ENCODE results near the gene ETS1. TPM values are rescaled to one million over a fixed set of nuclear protein-coding genes. Genes with fewer than 3 reads are reported as not detected.

Gene ETS1
- total RNA-seq, 4 donors from 2014 or later, result 23.6 to 56.7 (median 29.2) TPM

DNA sequence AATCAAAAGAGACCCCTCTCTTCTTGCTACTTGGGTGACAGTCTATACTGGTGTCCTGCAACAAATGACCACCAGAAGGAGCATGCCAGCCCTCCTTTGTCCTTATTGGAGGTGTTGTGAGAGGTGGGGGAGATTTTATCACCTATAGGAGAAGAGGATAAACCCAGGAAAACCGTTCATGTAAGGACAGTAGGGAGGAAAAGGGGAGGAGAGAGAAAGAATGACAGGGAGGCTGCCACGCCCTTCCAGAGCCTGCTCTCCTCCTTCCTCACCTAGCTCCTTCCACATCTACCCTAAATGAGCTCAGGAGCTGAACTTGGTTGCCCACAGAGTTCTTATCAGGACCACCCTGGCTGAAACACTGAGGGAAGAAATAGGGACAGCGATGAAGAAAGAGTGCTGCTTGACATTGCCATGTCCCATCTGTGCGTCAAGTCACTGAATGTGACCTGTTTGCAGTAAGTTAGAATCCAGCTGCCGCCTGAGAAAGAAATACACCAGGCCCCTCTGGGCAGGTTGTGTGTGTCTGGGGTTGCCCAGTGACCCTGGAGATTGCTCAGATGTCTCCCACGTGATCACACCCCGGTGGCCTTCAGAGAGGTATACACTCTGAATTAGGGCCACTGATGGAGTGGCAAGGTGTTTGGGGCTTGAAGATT lies 40.4 kb upstream of the ETS1 start:
- WGBS, 2 donors (ENCODE audit: low coverage in 1 of 2), result 88% methylated on average over 7 of the region's 7 CpGs; no CpG with 5 or more reads in 1 of the 2 donors
- Histone ChIP-seq H3K27me3 (no peaks in the 10 kb centered on the region), H3K27ac (peak overlapping the region in 2 of 4 donors; percentile 3 to 20), H3K4me3 (no peak overlapping the region), H3K36me3 (no peaks in the 10 kb centered on the region), H3K9me3 (no peaks in the 10 kb centered on the region), H3K4me1 (peaks cover 0 to 38% (median 10%) of the 10 kb centered on the region in 4 donors)
- in situ Hi-C loops (cut with MboI; ENCODE audit: low pct_ligation_motif_present in 1 of 4, low pct_unique_long_range_greater_than_20kb in 1 of 4, low sequenced_read_pairs in 3 of 4), result loop anchor here in 3 of 4 donors (5.0 to 25.0 kb wide), 4 partner anchors 210 to 590 kb away; no protein-coding TSS in a partner anchor
- intact Hi-C loops (cut with DNase I; ENCODE audit: low total_unique reads), result no loop called here
- no peak for DNase-seq
- TF ChIP-seq POLR2A (IDR thresholded peaks at IDR 0.05) (no peak), EP300 (IDR thresholded peaks at IDR 0.05; ENCODE audit: low read depth) (no peak), POLR2AphosphoS5 (IDR thresholded peaks at IDR 0.05) (no peak)
- TF ChIP-seq, protein P1, sequence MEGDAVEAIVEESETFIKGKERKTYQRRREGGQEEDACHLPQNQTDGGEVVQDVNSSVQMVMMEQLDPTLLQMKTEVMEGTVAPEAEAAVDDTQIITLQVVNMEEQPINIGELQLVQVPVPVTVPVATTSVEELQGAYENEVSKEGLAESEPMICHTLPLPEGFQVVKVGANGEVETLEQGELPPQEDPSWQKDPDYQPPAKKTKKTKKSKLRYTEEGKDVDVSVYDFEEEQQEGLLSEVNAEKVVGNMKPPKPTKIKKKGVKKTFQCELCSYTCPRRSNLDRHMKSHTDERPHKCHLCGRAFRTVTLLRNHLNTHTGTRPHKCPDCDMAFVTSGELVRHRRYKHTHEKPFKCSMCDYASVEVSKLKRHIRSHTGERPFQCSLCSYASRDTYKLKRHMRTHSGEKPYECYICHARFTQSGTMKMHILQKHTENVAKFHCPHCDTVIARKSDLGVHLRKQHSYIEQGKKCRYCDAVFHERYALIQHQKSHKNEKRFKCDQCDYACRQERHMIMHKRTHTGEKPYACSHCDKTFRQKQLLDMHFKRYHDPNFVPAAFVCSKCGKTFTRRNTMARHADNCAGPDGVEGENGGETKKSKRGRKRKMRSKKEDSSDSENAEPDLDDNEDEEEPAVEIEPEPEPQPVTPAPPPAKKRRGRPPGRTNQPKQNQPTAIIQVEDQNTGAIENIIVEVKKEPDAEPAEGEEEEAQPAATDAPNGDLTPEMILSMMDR (IDR thresholded peaks at IDR 0.05), result no peak

GRCh38 chr11:128626913-128627665 lies 39.7 kb upstream of the ETS1 start:
- TF ChIP-seq EP300 (IDR thresholded peaks at IDR 0.05; ENCODE audit: low read depth) (no peak), POLR2A (IDR thresholded peaks at IDR 0.05) (no peak), POLR2AphosphoS5 (IDR thresholded peaks at IDR 0.05) (no peak)
- TF ChIP-seq, protein P1 (IDR thresholded peaks at IDR 0.05), result no peak
- Histone ChIP-seq H3K36me3 (no peaks in the 10 kb centered on the region), H3K27ac (peak overlapping the region in 1 of 4 donors; percentile 3), H3K27me3 (no peaks in the 10 kb centered on the region), H3K4me1 (peaks cover 0 to 38% (median 10%) of the 10 kb centered on the region in 4 donors), H3K4me3 (no peak overlapping the region), H3K9me3 (no peaks in the 10 kb centered on the region)
- 71 to 95% methylated on average over 2 to 16 of the region's 16 CpGs for WGBS, 2 donors (ENCODE audit: low coverage in 1 of 2)
- intact Hi-C loops (cut with DNase I; ENCODE audit: low total_unique reads) (no loop called here), in situ Hi-C loops (cut with MboI; ENCODE audit: low pct_ligation_motif_present in 1 of 4, low pct_unique_long_range_greater_than_20kb in 1 of 4, low sequenced_read_pairs in 3 of 4) (loop anchor here in 3 of 4 donors (5.0 to 25.0 kb wide), 4 partner anchors 210 to 590 kb away; no protein-coding TSS in a partner anchor)
- DNase-seq, result no peak

DNA sequence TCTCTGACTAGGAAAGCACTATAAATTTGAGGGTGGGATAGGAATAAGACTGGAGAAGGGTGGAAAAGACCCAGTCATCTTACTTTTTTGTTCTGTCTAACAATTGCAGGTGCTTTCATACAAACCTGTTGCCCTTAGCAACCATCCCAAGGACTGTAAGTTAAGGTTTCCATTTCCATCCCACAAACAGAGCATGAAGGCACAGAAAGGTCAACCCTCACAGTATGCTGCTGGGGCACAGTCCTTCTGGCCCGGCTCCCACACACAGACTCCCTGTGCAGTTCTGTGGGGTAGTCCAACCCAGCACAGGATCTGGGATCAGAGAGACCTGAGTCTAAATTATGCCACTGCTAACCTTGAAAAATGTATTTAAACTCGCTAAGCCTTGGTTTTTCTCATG lies 38.4 kb upstream of the ETS1 start:
- intact Hi-C loops (cut with DNase I; ENCODE audit: low total_unique reads) (no loop called here), in situ Hi-C loops (cut with MboI; ENCODE audit: low pct_ligation_motif_present in 1 of 4, low pct_unique_long_range_greater_than_20kb in 1 of 4, low sequenced_read_pairs in 3 of 4) (loop anchor here in 3 of 4 donors (5.0 to 25.0 kb wide), 4 partner anchors 212 to 588 kb away; no protein-coding TSS in a partner anchor)
- Histone ChIP-seq H3K36me3 (no peaks in the 10 kb centered on the region), H3K9me3 (no peaks in the 10 kb centered on the region), H3K4me1 (peaks cover 0 to 34% (median 9%) of the 10 kb centered on the region in 4 donors), H3K4me3 (no peak overlapping the region), H3K27me3 (no peaks in the 10 kb centered on the region), H3K27ac (peak overlapping the region; percentile 41 to 55 (median 48))
- DNase-seq, result no peak
- 89% methylated on average over 1 to 2 of the region's 2 CpGs for WGBS, 2 donors (ENCODE audit: low coverage in 1 of 2)
- TF ChIP-seq, protein P1 (IDR thresholded peaks at IDR 0.05), result no peak
- no peak for TF ChIP-seq POLR2AphosphoS5 (IDR thresholded peaks at IDR 0.05)

GRCh38 chr11:128625326-128625725 lies 38.0 kb upstream of the ETS1 start:
- Histone ChIP-seq H3K27me3 (no peaks in the 10 kb centered on the region), H3K4me1 (peaks cover 0 to 32% (median 5%) of the 10 kb centered on the region in 4 donors), H3K4me3 (no peak overlapping the region), H3K9me3 (no peaks in the 10 kb centered on the region), H3K27ac (peak overlapping the region; percentile 41 to 55 (median 48)), H3K36me3 (no peaks in the 10 kb centered on the region)
- in situ Hi-C loops (cut with MboI; ENCODE audit: low pct_ligation_motif_present in 1 of 4, low pct_unique_long_range_greater_than_20kb in 1 of 4, low sequenced_read_pairs in 3 of 4), result loop anchor here in 3 of 4 donors (5.0 to 25.0 kb wide), 4 partner anchors 212 to 588 kb away; no protein-coding TSS in a partner anchor
- 87 to 100% methylated on average over 2 to 8 of the region's 8 CpGs for WGBS, 2 donors (ENCODE audit: low coverage in 1 of 2)
- TF ChIP-seq POLR2A (IDR thresholded peaks at IDR 0.05) (no peak), POLR2AphosphoS5 (IDR thresholded peaks at IDR 0.05) (no peak), EP300 (IDR thresholded peaks at IDR 0.05; ENCODE audit: low read depth) (no peak)
- TF ChIP-seq, protein P1 (IDR thresholded peaks at IDR 0.05), result no peak
- intact Hi-C loops (cut with DNase I; ENCODE audit: low total_unique reads), result no loop called here
- no peak for DNase-seq

Data from transverse colon (tissue), 4 donors.